Pulmonary artery endothelial cell (primary cell): ENCODE measurements around the gene SSTR4. TPM values are rescaled to one million over a fixed set of nuclear protein-coding genes. Genes with fewer than 3 reads are reported as not detected.
"Not testable (repeated sequence)": the region's sequence is repeated elsewhere in the genome, so short reads cannot be mapped to it uniquely, and the experiment has no call there.

Source experiments
- DNase-seq: peaks from one replicate; pipeline ENCODE4 v3.0.0-alpha.2; 2011; ENCODE audit warnings: low read depth, low spot score
- total RNA-seq: library from RNA; depleted of rRNA; stranded (reverse); fragments of >200 nt; gene quantifications from 2 replicates; pipeline ENCODE4 v1.2.3, GENCODE V29; 2014

SSTR4 gene
- not detected in 2 replicates for total RNA-seq

- no peak for DNase-seq
These were observed at the start of gene SSTR4 for GRCh38 chr20:23034721-23035671. TSS of gene SSTR4 (plus strand) at chr20:23035312. CDS start at chr20:23035484, 172 bp downstream.

- no peak for DNase-seq
These were observed 48.5 kb upstream of the SSTR4 start for GRCh38 chr20:22986601-22987000.

- not testable (repeated sequence) for DNase-seq
These were observed 43.7 kb upstream of the SSTR4 start for GRCh38 chr20:22991424-22991823.

- DNase-seq, result no peak
These were observed 41.3 kb upstream of the SSTR4 start for GRCh38 chr20:22993823-22994222.

GRCh38 chr20:22995923-22996322 is 39.2 kb upstream of the SSTR4 start:
- no peak for DNase-seq

GRCh38 chr20:22998476-22998875 is 36.6 kb upstream of the SSTR4 start:
- no peak for DNase-seq

- no peak for DNase-seq
These were observed 35.4 kb upstream of the SSTR4 start for GRCh38 chr20:22999756-23000155.

- no peak for DNase-seq
These were observed 34.7 kb upstream of the SSTR4 start for GRCh38 chr20:23000232-23000947.

- no peak for DNase-seq
These were observed 32.8 kb upstream of the SSTR4 start for GRCh38 chr20:23002276-23002675.

GRCh38 chr20:23003077-23003635 is 32.0 kb upstream of the SSTR4 start:
- no peak for DNase-seq

- no peak for DNase-seq
These were observed 31.1 kb upstream of the SSTR4 start for GRCh38 chr20:23003881-23004460.

- DNase-seq, result no peak
These were observed 29.3 kb upstream of the SSTR4 start for GRCh38 chr20:23005776-23006175.

GRCh38 chr20:23007462-23007861 is 27.6 kb upstream of the SSTR4 start:
- DNase-seq, result no peak

- DNase-seq, result no peak
These were observed 27.0 kb upstream of the SSTR4 start for GRCh38 chr20:23007886-23008655.

GRCh38 chr20:23008667-23009066 is 26.4 kb upstream of the SSTR4 start:
- no peak for DNase-seq

GRCh38 chr20:23009636-23010035 is 25.5 kb upstream of the SSTR4 start:
- no peak for DNase-seq

GRCh38 chr20:23010096-23010495 is 25.0 kb upstream of the SSTR4 start:
- DNase-seq, result no peak

- no peak for DNase-seq
These were observed 23.9 kb upstream of the SSTR4 start for GRCh38 chr20:23011008-23011721.

- DNase-seq, result no peak
These were observed 21.7 kb upstream of the SSTR4 start for GRCh38 chr20:23013429-23013828.

GRCh38 chr20:23017516-23017915 is 17.6 kb upstream of the SSTR4 start:
- no peak for DNase-seq
